HG03469 (cell line): ENCODE data around the gene MYOD1.

ENCODE experiments used
- ATAC-seq: cut with Tn5 transposase; IDR thresholded peaks from one replicate; pipeline ENCODE4 v1.9.1; 2021; ENCODE audit warnings: mild to moderate bottlenecking, moderate library complexity, moderate number of reproducible peaks; ENCODE audit not compliant: unreplicated experiment

MYOD1 gene

DNA sequence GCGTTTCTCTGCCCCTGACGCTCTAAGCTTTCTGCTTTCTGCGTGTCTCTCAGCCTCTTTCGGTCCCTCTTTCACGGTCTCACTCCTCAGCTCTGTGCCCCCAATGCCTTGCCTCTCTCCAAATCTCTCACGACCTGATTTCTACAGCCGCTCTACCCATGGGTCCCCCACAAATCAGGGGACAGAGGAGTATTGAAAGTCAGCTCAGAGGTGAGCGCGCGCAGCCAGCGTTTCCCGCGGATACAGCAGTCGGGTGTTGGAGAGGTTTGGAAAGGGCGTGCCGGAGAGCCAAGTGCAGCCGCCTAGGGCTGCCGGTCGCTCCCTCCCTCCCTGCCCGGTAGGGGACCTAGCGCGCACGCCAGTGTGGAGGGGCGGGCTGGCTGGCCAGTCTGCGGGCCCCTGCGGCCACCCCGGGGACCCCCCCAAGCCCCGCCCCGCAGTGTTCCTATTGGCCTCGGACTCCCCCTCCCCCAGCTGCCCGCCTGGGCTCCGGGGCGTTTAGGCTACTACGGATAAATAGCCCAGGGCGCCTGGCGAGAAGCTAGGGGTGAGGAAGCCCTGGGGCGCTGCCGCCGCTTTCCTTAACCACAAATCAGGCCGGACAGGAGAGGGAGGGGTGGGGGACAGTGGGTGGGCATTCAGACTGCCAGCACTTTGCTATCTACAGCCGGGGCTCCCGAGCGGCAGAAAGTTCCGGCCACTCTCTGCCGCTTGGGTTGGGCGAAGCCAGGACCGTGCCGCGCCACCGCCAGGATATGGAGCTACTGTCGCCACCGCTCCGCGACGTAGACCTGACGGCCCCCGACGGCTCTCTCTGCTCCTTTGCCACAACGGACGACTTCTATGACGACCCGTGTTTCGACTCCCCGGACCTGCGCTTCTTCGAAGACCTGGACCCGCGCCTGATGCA, at the start of gene MYOD1:
Gene MYOD1, plus strand, starts transcription at position 544 of the 910 bp plus-strand sequence. Its CDS starts 212 bp downstream, at position 756.
- ATAC-seq, result no peak

- ATAC-seq, result no peak
Measured at GRCh38 chr11:17672469-17672868, 46.9 kb upstream of the MYOD1 start.

DNA sequence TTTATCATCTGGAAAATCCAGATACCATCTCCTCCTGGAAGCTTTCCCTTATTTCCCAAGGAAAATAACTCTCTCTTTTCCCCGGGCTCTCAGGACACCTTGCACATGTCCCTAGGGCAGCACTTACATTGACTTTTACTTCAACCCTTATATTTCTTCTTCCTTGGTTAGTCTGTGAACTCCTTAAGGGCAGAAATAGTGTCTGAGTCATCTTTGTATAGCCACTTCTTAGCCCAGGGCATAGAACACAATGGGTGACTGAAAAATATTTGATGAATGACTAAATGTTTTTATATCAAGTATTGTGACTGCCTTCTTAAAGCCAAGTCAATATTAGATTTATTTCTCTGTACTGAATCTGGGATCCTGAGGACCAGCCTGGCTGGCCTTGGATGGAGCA, 45.4 kb upstream of the MYOD1 start:
- no peak for ATAC-seq

- ATAC-seq, result no peak
Measured at GRCh38 chr11:17682848-17683247, 36.5 kb upstream of the MYOD1 start.

- no peak for ATAC-seq
Measured at GRCh38 chr11:17683377-17684161, 35.8 kb upstream of the MYOD1 start.

GRCh38 chr11:17684550-17684949, 34.8 kb upstream of the MYOD1 start:
- no peak for ATAC-seq

- no peak for ATAC-seq
Measured at GRCh38 chr11:17686231-17686980, 33.0 kb upstream of the MYOD1 start.

DNA sequence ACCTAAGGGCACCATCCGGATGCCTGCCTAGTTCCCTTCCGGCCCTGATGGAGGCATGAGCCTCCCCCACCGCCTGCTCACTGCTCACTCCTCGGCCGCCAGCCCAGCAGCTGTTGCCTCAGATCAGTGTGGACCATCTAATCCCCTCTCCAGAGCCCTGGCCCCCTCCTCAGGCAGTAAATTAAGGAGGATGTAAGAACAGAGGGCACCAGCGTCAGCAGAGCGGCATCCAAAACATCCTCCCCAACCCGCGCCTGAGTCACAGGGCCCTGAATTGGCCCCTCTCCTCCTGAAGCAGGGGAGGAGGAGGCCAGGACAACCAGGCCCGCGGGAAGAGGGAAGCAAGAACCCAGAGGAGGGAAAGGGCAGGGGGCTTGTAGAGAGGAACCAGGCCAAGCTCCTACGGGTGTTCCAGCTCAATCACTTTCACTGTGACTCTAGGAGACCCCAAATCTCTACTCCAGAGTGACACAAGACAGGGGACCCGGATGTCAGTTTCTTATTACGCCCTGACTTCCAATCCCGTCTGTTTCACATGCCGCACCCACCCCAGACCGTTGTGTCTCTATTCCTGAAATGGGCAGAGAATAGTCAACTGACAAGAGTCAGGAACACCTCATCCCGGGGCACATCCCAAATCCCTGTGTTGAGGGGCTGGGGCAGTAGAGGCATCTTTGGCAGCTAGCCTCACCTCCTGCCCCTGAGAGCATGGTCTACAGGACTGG, 31.3 kb upstream of the MYOD1 start:
- no peak for ATAC-seq

DNA sequence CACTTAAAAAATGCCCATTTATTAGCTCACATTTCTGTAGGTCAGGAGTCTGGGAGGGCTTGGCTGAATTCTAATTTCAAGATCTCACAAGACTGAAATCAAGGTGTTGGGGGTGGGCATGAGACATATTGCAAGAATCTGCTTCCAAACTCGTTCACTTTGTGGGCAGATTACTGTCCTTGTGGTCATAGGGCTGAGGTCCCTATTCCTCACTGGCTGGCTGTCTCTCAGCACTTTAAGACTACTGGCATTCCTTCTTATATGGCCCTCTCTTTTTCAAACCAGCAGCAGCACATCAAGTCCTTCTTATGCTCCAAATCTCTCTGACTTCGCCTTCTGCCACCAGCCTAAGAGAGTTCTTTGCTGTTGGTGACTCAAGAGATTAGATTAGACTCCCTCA, 27.8 kb upstream of the MYOD1 start:
- no peak for ATAC-seq

GRCh38 chr11:17691976-17692375, 27.4 kb upstream of the MYOD1 start:
- ATAC-seq, result no peak

GRCh38 chr11:17692931-17693330, 26.4 kb upstream of the MYOD1 start:
- no peak for ATAC-seq

DNA sequence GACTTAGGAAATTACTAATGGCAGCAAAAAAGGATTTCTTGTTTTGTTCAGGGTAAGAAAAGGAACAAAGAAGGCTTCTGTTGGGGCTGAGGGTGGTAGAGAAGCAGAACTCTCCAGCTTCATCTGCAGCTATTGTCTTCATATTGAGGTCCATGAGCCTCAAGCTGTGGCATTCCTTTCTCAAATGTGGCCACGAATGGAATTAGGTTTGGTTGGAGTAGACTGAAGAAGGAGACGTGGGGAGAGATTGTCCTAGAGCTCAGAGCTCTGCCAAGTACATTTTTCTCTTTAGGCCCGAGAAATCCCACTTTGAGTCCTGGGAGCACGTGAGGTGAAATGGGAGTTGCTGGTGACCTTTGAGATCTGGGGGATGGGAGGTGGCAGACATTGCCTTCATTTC, 25.8 kb upstream of the MYOD1 start:
- ATAC-seq, result no peak

- no peak for ATAC-seq
Measured at GRCh38 chr11:17694494-17695110, 24.8 kb upstream of the MYOD1 start.

DNA sequence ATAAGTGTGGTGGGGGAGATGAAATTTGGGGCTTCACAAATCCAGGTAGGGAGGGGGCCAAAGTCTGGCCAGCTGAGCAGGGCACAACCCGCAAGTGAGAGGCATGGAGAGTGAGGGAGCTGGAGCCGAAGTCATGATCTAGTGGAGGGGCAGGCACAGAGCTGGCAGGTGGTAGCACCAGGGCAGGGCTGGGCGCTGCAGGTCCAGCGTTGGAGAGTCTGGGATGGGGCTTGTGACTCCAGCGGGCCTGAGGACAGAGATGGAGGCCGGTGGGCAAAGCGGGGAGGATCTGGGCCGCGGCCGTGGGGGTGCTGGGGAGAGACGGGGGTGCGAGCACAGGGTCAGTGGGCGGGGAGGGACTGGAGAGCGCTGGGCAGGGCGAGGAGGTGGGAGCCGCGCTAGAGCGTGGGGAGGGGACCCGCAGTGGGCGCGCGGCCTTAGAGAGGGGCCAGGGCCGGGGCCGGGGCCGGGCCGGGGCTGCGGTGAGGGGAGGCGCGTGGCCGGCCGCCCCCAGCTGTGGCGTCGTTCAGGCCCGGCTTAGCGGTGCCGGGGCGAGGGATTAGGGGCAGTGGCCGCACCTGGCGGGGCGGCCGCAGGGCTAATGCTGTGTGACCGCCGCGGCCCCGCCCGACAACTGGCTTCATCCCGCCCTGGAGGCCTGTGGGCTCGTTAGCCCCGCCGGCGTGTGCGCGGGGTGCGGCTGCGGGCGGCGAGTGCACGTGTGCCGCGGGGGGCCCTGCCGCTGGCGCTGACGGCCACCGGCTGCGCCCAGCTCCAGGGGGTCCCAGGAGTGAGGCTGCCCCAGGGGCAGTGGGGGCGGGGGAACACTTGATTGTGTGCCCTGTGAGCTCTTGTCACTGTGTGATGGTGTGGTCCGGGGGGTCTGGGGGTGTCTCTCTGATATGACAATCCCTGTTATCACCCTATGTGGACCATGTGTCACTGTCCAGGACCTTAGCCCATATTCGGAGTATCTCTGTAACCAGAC, 23.6 kb upstream of the MYOD1 start:
- ATAC-seq, result no peak

DNA sequence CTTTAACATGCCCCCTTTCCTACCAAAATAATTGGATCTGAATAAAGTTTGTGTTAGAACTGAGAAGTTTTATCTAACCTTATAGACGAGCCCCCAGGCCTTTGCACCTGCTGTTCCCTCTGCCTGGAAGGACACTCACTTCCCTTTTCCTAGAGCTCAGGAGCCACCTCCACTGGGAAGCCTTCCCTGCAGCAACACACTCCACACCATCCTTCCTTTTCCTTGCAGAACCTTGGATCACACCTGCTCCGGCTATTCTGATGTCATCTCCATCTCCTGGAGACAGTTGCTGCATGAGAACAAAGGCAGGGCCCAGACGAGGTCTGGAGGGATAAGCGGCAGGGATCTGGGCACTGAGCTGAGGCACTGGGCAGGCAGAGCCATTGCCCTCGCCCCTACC, 22.6 kb upstream of the MYOD1 start:
- ATAC-seq, result no peak

- ATAC-seq, result no peak
Measured at GRCh38 chr11:17697175-17697949, 22.0 kb upstream of the MYOD1 start.

- ATAC-seq, result no peak
Measured at GRCh38 chr11:17699147-17700114, 19.9 kb upstream of the MYOD1 start.
